Epithelial cell of prostate (primary cell): ENCODE data around the gene WSCD2.

Source experiments
- DNase-seq: peaks from one replicate; pipeline ENCODE4 v3.0.0-alpha.2; 2011; ENCODE audit warnings: low read depth, low spot score
- H3K27ac ChIP-seq: fragments of 450-650 bp; 2 replicates; pipeline ENCODE4 v1.5.1; 2017; ENCODE audit warnings: mild to moderate bottlenecking

The WSCD2 gene

GRCh38 chr12:108125073-108125472 is 4.0 kb upstream of the WSCD2 start:
- no peak overlapping the region for H3K27ac ChIP-seq
- no peak for DNase-seq

- DNase-seq: no peak
- no peak overlapping the region for H3K27ac ChIP-seq
Observed at GRCh38 chr12:108126212-108126611, 2.9 kb upstream of the WSCD2 start.

GRCh38 chr12:108126990-108127501 is 2.0 kb upstream of the WSCD2 start:
- no peak overlapping the region for H3K27ac ChIP-seq
- no peak for DNase-seq

- no peak for DNase-seq
- no peak overlapping the region for H3K27ac ChIP-seq
Observed at GRCh38 chr12:108127654-108128053, 1.4 kb upstream of the WSCD2 start.

- DNase-seq: no peak
- H3K27ac ChIP-seq: no peak overlapping the region
Observed at GRCh38 chr12:108128221-108129016, 669 bp upstream of the WSCD2 start.

GRCh38 chr12:108131035-108131434 is 1.9 kb downstream of the WSCD2 start:
- DNase-seq: no peak
- H3K27ac ChIP-seq: no peak overlapping the region

- no peak overlapping the region for H3K27ac ChIP-seq
- no peak for DNase-seq
Observed at GRCh38 chr12:108131657-108132126, 2.6 kb downstream of the WSCD2 start.

GRCh38 chr12:108133482-108133881 is 4.4 kb downstream of the WSCD2 start:
- DNase-seq: no peak
- no peak overlapping the region for H3K27ac ChIP-seq

- no peak for DNase-seq
- H3K27ac ChIP-seq: no peak overlapping the region
Observed at GRCh38 chr12:108134744-108135143, 5.7 kb downstream of the WSCD2 start.

- no peak for DNase-seq
- no peak overlapping the region for H3K27ac ChIP-seq
Observed at GRCh38 chr12:108135627-108136026, 6.5 kb downstream of the WSCD2 start.

- no peak overlapping the region for H3K27ac ChIP-seq
- DNase-seq: no peak
Observed at GRCh38 chr12:108136697-108137096, 7.6 kb downstream of the WSCD2 start.

- no peak for DNase-seq
Observed at GRCh38 chr12:108139454-108139853, 10.4 kb downstream of the WSCD2 start.

GRCh38 chr12:108140501-108140900 is 11.4 kb downstream of the WSCD2 start:
- no peak for DNase-seq
- no peak overlapping the region for H3K27ac ChIP-seq

More at GRCh38 chr12:108139454-108139853, 10.4 kb downstream of the WSCD2 start:
- H3K27ac ChIP-seq: no peak overlapping the region

- DNase-seq: no peak
- H3K27ac ChIP-seq: no peak overlapping the region
Observed at GRCh38 chr12:108141600-108142130, 12.6 kb downstream of the WSCD2 start.

GRCh38 chr12:108143144-108143543 is 14.1 kb downstream of the WSCD2 start:
- no peak for DNase-seq
- no peak overlapping the region for H3K27ac ChIP-seq

- no peak for DNase-seq
- no peak overlapping the region for H3K27ac ChIP-seq
Observed at GRCh38 chr12:108144080-108144479, 15.0 kb downstream of the WSCD2 start.

- H3K27ac ChIP-seq: no peak overlapping the region
- DNase-seq: no peak
Observed at GRCh38 chr12:108145011-108145410, 15.9 kb downstream of the WSCD2 start.

GRCh38 chr12:108146035-108146893 is 17.2 kb downstream of the WSCD2 start:
- no peak for DNase-seq
- H3K27ac ChIP-seq: no peak overlapping the region

GRCh38 chr12:108147279-108147678 is 18.2 kb downstream of the WSCD2 start:
- no peak for DNase-seq
- H3K27ac ChIP-seq: no peak overlapping the region

GRCh38 chr12:108148521-108149074 is 19.5 kb downstream of the WSCD2 start:
- no peak for DNase-seq
- no peak overlapping the region for H3K27ac ChIP-seq
